Ishikawa (cell line): Measurements from ENCODE around the gene CLDN4.

Experiments
- CEBPB ChIP-seq: IDR thresholded peaks from 2 replicates; pipeline ENCODE4 v1.6.1; 2012
- EGR1 ChIP-seq: IDR thresholded peaks from 2 replicates; pipeline ENCODE4 v1.6.1; 2012
- EP300 ChIP-seq: IDR thresholded peaks from 2 replicates; pipeline ENCODE4 v1.6.1; 2012; ENCODE audit warnings: borderline replicate concordance
- FOXM1 ChIP-seq: IDR thresholded peaks from 2 replicates; pipeline ENCODE4 v1.6.1; 2012; ENCODE audit warnings: low read depth, borderline replicate concordance
- RAD21 ChIP-seq: IDR thresholded peaks from 2 replicates; pipeline ENCODE4 v1.6.1; 2012; ENCODE audit warnings: low read depth
- REST ChIP-seq: IDR thresholded peaks from 2 replicates; pipeline ENCODE4 v1.6.1; 2012; ENCODE audit warnings: low read depth, mild to moderate bottlenecking
- TAF1 ChIP-seq: IDR thresholded peaks from 2 replicates; pipeline ENCODE4 v1.6.1; 2012; ENCODE audit warnings: low read depth, mild to moderate bottlenecking
- USF1 ChIP-seq: IDR thresholded peaks from 2 replicates; pipeline ENCODE4 v1.6.1; 2012
- YY1 ChIP-seq: IDR thresholded peaks from 2 replicates; pipeline ENCODE4 v1.6.1; 2012; ENCODE audit warnings: low read depth
- ZBTB7A ChIP-seq: IDR thresholded peaks from 2 replicates; pipeline ENCODE4 v1.6.1; 2012; ENCODE audit warnings: low read depth

CLDN4 gene

GRCh38 chr7:73882047-73882402 lies 51.2 kb downstream of the CLDN4 start:
- TF ChIP-seq USF1: no peak
- TF ChIP-seq FOXM1: no peak
- no peak for TF ChIP-seq YY1
- TF ChIP-seq RAD21: no peak
- TF ChIP-seq TAF1: no peak
- TF ChIP-seq ZBTB7A: no peak
- no peak for TF ChIP-seq EGR1
- no peak for TF ChIP-seq EP300
- TF ChIP-seq CEBPB: no peak
- no peak for TF ChIP-seq REST
